Measurements from ENCODE around the gene MESP2.

The MESP2 gene

GRCh38 chr15:89823836-89824606 is 47.9 kb downstream of the MESP2 start:
- no peak for DNase-seq (ENCODE audit: low spot score)
- TF ChIP-seq CTCF (IDR thresholded peaks at IDR 0.05; ENCODE audit: extremely low read depth, missing control alignments), result no peak

- no peak for DNase-seq (ENCODE audit: low spot score)
- TF ChIP-seq CTCF (IDR thresholded peaks at IDR 0.05; ENCODE audit: extremely low read depth, missing control alignments), result no peak
Observed at GRCh38 chr15:89824607-89824867, 48.4 kb downstream of the MESP2 start.

GRCh38 chr15:89825271-89825940 is 49.3 kb downstream of the MESP2 start:
- DNase-seq (ENCODE audit: low spot score), result no peak
- TF ChIP-seq CTCF (IDR thresholded peaks at IDR 0.05; ENCODE audit: extremely low read depth, missing control alignments), result no peak

- DNase-seq (ENCODE audit: low spot score), result no peak
- TF ChIP-seq CTCF (IDR thresholded peaks at IDR 0.05; ENCODE audit: extremely low read depth, missing control alignments), result no peak
Observed at GRCh38 chr15:89826671-89827655, 50.8 kb downstream of the MESP2 start.

GRCh38 chr15:89827829-89828228 is 51.7 kb downstream of the MESP2 start:
- no peak for TF ChIP-seq CTCF (IDR thresholded peaks at IDR 0.05; ENCODE audit: extremely low read depth, missing control alignments)

More at GRCh38 chr15:89827829-89828228, 51.7 kb downstream of the MESP2 start:
- DNase-seq (ENCODE audit: low spot score), result no peak
